GM12878 (cell line): ENCODE data around the gene CORO2B.

Experiments used
- CHD2 ChIP-seq: IDR thresholded peaks from 2 replicates; pipeline ENCODE4 v1.6.1; 2011; ENCODE audit warnings: low read depth, low read length, improper control_type of control experiment, borderline replicate concordance
- EP300 ChIP-seq, 2 experiments: fragments of 150-350 bp in 1 of 2; IDR thresholded peaks; 2 replicates each; pipeline ENCODE4 v1.6.1; 2011 to 2012; ENCODE audit warnings: low read depth in 2 of 2, low read length in 2 of 2, borderline replicate concordance in 1 of 2, improper control_type of control experiment in 1 of 2, inconsistent platforms in 1 of 2; ENCODE audit not compliant: control insufficient read depth in 1 of 2
- SMAD1 ChIP-seq: fragments of 450-650 bp; IDR thresholded peaks from 2 replicates; pipeline ENCODE4 v1.6.1; 2018; ENCODE audit warnings: mild to moderate bottlenecking, low read depth; ENCODE audit not compliant: partially characterized antibody
- SREBF2 ChIP-seq: IDR thresholded peaks from 2 replicates; pipeline ENCODE4 v1.6.1; 2012; ENCODE audit warnings: mild to moderate bottlenecking, low read length
- TF ChIP-seq, protein P1 (sequence below), 3 experiments: IDR thresholded peaks in 2 of 3; conservative IDR thresholded peaks in 1 of 3; 2 replicates each; pipeline ENCODE4 v1.5.1; 2011; ENCODE audit warnings: low read depth in 3 of 3, low read length in 3 of 3, mild to moderate bottlenecking in 3 of 3, control low read depth in 2 of 3, moderate library complexity in 2 of 3, inconsistent platforms in 1 of 3, mixed read lengths in 1 of 3; ENCODE audit not compliant: control insufficient read depth in 2 of 3, insufficient read depth in 1 of 3; ENCODE audit errors: extremely low read depth in 1 of 3

GRCh38 chr15:68700455-68701123 lies 121.8 kb downstream of the CORO2B start:
- TF ChIP-seq SMAD1 (no peak), EP300 (IDR thresholded peaks at IDR 0.05; ENCODE audit: borderline replicate concordance in 1 of 2, control insufficient read depth in 1 of 2, low read depth in 2 of 2, low read length in 2 of 2) (no peak), SREBF2 (no peak), CHD2 (no peak)
- TF ChIP-seq, protein P1, sequence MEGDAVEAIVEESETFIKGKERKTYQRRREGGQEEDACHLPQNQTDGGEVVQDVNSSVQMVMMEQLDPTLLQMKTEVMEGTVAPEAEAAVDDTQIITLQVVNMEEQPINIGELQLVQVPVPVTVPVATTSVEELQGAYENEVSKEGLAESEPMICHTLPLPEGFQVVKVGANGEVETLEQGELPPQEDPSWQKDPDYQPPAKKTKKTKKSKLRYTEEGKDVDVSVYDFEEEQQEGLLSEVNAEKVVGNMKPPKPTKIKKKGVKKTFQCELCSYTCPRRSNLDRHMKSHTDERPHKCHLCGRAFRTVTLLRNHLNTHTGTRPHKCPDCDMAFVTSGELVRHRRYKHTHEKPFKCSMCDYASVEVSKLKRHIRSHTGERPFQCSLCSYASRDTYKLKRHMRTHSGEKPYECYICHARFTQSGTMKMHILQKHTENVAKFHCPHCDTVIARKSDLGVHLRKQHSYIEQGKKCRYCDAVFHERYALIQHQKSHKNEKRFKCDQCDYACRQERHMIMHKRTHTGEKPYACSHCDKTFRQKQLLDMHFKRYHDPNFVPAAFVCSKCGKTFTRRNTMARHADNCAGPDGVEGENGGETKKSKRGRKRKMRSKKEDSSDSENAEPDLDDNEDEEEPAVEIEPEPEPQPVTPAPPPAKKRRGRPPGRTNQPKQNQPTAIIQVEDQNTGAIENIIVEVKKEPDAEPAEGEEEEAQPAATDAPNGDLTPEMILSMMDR (IDR thresholded peaks at IDR 0.05 in 2 of 3, conservative IDR thresholded peaks at IDR 0.05 in 1 of 3; ENCODE audit: control insufficient read depth in 2 of 3, extremely low read depth in 1 of 3, insufficient read depth in 1 of 3, low read depth in 3 of 3, low read length in 3 of 3), result no peak
